Endometrium (tissue), 2 donors: ENCODE results near the gene INPP5D.

Experiments used
- FAIRE-seq: peaks from 2 replicates; lab custom pipeline; 2012; peaks lifted over from hg19 to GRCh38; lab: Jason Lieb, UNC
- donor health status: control.
- donor health status: control.

Gene INPP5D

DNA sequence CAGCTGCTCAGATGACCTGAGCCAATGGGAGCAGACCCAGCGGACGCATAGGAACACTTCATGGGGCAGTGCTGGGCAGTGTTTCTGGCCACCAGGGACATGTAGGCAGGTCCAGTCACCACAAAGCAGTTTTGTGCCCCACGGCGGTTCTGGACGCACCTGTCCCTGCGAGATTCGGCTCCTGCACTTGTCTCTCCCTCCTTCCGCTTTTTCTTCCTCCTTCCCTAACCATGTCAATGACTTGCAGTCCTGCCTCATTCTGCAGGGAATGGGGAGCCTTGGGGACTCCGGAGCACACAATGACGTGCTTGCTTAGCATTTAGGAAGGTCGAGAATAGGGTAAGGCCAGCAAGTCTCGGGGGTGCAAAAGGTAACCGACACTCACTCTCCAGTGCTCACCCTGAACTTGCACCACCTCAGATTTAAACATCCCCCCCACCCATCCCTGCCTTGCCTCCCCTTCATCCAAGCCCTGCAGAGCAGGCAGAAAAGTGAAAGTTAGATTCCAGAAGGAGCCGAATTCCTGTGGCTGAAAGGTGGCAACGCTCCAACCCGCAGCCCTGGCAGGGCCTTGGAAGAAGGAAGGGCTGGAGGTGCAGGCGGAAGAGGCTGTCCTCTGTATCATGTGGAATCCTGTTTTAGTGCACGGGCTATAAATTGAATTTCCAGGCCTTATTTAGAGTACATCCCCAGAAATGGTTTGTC lies 150.9 kb downstream of the INPP5D start:
- no peak for FAIRE-seq

DNA sequence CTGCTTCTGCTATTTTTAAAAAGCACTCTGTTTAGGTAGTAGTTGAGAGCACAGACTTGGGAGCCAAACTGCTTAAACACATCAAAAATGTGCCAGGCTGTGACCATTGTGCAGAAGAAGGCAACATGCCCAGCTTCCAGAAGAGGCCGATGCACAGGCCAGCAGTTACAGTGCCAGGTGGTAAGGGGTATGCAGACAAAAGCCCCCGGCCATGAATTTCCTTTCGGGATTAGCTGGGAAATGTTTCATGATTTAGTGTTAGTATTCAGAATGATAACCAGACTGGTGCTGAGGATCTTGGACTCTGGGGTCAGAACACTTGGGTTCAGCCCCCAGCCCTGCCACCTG lies 151.4 kb downstream of the INPP5D start:
- FAIRE-seq, result no peak

DNA sequence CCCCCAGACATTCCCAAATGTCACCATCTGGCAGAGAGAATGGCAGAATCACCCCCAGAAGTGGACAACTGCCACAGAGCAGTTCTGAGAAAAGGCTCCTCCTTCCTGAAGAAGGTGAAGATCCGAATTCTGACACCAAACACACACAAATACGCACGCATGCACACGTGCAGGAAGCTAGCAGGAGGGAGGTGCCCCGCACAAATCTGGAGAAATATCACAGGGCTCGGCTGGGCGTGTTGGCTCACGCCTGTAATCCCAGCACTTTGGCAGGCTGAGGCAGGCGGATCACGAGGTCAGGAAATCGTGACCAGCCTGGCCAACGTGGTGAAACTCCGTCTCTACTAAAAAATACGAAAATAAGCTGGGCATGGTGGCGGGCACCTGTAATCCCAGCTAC lies 152.9 kb downstream of the INPP5D start:
- FAIRE-seq, result no peak

DNA sequence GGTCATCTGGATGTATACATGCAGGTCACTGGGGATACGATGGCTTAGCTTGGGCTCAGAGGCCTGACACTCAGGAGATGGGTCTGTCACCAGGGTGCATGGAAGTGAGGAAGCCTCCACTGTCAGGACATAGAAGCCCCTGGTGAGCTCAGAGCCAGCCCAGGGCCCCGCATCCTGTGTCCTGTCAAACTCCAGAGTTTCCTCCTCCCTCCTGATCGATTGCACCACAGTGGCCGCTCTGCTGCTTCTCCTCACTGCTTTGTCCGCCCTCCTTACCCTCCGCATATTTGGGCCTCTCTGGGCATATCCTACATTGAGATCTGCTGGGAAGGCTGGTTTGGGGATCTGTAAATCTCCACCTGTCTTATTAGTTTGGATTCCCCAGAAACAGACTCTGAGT lies 153.8 kb downstream of the INPP5D start:
- FAIRE-seq, result no peak

DNA sequence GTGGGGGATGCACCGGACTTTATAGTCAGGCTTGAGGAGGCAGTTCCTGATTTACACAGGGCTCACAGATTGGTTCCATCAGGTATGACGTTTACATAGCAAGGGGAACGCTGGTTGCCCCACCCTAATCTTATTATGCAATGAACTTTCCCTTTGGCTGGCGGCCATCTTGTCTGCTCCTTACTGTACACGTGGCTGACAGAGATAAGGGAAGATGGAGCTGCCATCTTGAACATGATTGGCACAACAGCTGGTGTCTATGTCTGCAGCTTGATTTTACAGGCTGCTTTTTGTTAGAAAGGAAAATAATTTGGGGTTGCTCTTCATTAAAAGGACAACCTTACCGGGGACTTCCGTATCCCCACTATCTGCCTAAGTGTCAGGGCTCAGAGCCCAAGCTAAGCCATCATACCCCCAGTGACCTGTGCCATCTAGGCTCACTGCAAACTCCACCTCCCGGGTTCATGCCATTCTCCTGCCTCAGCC lies 157.8 kb downstream of the INPP5D start:
- FAIRE-seq, result no peak

DNA sequence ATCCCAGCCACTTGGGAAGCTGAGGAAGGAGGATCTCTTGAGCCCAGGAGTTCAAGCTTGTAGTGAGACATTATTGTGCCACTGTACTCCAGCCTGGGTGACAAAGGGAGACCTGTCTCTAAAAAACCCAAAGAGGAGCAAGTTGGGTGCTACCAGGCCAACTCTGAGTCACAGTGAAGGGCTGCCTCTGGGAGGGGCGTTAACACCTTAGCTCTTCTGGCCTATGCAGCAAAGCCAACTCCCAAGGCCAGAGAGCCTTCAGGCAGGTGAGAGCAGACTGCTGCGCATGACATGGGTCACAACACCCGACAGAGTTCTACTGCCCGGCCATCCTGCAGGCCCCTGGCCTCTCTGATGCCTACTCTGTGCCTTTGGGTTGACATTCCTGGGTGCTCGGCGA lies 158.7 kb downstream of the INPP5D start:
- no peak for FAIRE-seq

DNA sequence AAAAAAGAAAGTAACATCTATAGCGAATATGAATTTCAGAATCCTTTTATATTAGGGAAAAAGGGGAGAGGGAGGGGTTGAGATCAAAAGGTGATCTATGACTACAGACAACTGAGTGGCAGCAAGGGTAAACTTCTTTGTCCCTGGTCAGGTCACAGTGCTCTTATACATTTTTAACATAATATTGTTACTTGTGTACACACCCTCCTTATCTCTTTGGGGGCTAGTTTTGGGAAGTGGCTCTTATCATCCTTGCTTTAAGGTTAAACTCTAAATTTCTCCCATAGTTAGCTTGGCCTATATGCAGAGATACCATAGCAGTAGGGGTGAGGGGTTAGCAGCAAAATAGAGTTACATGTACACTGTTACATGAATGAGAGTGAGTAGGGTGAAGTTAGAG lies 159.7 kb downstream of the INPP5D start:
- no peak for FAIRE-seq

DNA sequence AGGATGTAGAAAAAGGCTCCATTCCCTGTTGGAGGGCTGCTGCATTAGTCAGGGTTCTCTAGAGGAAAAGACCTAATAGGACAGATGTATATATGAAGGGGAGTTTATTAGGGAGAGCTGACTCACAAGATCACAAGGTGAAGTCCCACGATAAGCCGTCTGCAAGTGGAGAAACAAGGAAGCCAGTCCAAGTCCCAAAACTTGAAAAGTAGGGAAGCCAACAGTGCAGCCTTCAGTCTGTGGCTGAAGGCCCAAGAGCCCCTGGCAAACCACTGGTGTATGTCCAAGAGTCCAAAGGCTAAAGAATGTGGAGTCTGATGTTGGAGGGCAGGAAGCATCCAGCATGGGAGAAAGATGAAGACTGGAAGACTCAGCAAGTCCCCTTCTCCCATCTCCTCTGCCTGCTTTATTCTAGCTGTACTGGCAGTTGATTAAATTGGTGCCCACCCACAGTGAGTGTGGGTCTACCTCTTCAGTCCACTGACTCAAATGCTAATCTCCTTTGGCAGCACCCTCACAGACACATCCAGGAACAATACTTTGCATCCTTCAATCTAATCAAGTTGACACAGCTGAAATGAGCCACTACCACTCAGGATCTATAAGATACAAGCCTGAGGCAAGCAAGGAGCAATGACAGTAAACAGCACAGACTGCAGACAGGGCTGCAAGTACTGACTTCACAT lies 161.4 kb downstream of the INPP5D start:
- FAIRE-seq, result no peak

DNA sequence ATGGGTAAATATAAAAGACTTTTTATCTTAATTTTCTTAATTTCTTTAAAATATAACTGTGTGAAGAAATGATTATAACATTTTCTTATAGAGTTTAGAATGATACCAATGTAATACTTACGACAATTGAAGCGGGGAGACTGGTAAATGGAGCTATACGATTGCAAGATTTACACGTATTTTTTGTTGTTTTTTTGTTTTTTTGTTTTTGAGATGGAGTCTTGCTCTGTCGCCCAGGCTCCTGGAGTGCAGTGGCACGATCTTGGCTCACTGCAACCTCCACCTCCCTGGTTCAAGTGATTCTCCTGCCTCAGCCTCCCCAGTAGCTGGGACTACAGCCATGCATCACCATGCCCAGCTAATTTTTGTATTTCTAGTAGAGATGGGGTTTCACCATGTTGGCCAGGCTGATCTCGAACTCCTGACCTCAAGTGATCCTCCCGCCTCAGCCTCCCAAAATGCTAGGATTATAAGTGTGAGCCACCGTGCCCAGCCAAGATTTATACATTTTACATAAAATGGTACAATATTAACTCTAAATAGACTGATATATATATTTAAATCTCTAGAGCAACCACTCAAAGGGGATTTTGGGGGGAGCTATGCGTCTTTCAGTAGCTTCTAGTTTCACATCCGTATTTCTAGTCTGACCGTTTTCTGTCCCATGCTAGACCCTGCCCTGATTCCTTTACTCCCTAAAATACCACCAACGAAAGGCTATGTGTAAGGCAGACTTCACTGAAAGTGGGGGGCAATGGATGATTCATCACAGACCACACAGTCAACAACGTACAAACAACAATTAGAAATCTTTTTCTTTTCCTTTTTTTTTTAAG lies 163.1 kb downstream of the INPP5D start:
- no peak for FAIRE-seq

DNA sequence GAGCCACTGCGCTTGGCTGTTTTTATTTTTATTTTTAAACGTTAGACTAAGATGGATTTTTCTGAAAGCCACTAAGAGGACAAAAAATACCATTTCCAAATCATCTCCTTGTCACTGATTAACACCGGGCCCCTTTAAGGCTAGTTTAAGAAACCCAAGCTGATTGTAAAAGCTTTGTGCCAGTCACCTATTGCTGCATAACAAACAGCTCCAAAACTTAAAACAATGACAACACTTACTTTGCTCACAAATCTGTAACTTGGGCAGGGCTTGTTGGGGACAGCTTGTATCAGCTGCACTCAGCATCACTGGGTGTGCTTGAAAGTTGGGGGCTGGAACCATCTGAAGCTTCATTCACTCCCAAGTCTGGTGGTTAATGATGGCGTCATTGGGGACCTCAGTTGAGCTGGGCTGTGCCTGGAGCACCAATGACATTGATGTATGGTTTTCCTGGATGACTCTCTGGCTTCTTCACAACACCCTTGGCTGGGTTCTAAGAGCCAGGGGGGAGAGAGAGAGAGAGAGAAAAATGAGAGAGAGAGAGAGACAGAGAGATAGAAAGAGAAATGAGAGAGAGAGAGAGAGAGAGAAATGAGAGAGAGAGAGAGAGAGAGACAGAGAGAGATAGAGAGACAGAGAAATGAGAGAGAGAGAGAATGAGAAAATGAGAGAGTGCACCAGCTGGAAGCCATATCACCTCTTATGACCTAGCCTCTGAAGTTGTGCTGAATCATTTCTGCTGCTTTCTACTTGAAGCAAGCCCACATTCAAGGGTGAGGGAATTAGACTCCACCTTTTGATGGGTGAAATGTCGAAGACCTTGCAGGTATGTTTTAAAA lies 165.3 kb downstream of the INPP5D start:
- FAIRE-seq, result no peak

DNA sequence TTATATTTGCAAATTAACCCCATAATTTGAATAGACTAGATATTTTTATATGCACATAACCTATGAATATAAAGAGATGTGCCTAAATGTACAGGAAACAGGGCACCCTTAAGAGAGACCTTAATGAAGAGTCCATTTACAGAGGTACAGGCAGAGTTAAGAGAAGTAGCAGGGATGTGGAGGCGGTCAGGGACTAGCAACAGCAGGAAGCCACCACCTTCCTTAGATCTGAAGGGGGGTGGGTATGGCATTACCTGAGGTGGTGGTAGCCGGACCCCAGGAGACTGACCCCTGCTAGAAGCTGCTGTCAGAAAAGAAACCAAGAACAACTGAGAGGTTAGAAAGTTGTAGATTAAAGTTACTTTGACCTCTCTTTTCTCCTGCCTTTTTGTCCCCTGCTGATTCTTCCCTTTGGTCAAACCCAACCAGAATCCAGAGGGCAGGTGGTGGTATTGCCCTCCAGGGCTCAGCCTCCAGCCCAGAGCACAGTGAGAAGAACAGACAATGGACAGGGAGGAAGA lies 166.4 kb downstream of the INPP5D start:
- FAIRE-seq, result no peak

DNA sequence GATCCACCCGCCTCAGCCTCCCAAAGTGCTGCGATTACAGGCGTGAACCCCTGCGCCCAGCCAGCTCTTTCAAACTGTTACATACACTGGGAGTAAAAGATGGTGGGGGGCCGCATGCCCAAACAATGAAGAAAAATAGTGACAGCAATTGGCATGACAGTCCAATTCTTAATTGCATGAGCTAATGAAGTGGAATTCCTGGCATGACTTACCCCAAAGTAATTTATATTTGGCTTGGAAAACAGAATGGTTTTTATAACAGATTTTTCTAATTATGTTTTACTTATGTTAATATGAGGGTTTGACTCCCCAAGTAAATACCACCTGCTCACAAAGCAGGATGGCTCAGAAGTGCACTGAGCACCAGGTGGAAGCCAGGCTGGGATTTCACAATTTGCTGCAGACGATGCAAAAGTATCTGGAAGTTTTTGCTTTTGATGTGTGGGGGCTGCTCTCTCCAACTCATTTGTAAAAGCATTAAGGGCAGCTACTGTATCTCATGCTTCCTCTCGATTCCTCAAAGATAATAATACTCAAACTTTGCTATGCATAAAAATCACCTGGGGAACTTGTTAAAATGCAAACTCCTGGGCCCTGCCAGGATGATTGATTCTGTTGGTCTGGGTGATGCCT lies 167.3 kb downstream of the INPP5D start:
- FAIRE-seq, result no peak

DNA sequence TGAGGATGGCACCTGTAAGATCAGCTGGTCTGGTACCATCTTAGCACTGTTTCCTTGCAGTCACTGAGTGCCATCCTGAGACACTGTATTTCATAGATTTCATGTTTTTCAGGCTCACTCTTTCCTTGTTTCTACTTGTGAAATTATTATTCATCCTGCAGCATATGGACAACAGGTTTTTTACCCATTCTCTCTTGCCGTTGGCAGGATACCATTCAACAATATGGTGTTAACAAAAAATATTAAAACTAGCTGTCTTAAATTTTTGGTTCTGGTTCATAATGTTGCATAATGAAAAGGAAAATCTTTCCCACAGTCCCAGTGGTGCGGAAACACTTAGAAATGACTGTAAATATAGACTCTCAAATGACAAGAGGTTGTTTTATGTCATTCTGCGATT lies 168.2 kb downstream of the INPP5D start:
- FAIRE-seq, result no peak

DNA sequence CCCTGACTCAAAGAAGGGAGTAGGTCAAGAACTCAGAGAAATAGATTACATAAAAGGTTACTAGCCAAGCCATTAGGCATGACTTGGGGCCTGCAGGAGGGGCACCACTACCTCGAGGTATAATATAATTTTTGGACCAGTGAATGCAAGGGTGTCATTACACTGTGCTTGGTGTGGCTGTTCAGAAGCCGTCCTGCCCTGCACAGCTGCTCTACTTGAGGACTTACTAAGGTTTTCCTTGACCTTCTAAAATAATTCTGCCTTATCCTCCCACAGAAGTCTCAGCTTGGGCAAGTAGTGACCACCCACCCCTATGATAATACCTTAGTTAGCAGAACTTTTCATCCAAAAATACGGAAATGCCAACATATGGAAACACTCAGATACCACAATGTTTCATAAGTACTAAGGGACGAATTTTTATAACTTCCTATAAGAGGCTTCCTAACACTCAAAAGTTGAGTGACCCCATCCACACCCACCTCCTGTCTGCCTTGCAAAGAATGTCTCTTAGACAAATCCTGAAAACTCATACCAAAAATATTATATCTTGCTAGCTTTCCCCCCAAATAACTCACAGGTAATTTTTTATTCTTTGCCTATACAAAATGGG lies 173.6 kb downstream of the INPP5D start:
- no peak for FAIRE-seq

DNA sequence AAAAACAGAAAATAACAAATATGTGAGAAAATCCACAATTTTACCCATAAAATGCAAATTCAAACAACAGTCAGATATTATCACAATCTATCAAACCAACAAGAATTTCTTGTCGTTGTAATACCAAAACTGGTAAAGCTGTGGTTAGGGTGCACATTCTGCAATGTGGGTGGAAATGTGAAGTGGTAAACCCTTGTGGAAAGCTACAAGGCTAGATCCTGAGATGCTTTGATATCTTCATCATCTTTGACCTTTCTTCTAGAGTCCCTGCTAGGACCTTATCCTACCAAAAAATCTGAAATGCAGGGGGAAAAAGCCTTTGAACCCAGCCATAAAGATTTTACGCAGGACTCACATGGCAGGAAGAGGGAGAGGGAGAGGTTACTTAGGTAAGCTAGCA lies 174.1 kb downstream of the INPP5D start:
- no peak for FAIRE-seq

DNA sequence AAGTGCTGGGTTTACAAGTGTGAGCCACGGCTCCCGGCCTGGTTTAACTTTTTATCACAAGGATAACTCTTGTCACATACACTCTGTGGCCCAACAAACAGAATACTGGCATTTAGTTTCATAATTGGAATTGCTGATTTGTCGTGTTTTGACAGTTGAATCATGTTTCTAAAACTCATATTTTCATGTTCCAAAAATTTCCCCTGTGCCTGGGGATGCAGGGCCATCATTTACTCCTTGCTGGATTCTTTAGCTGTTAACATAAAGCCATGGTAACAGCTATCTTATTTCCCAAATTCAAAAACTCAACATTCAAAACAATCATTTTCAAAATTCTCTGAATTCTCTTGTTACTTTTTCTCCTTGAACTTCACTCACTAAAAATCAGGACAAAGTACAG lies 174.9 kb downstream of the INPP5D start:
- no peak for FAIRE-seq

DNA sequence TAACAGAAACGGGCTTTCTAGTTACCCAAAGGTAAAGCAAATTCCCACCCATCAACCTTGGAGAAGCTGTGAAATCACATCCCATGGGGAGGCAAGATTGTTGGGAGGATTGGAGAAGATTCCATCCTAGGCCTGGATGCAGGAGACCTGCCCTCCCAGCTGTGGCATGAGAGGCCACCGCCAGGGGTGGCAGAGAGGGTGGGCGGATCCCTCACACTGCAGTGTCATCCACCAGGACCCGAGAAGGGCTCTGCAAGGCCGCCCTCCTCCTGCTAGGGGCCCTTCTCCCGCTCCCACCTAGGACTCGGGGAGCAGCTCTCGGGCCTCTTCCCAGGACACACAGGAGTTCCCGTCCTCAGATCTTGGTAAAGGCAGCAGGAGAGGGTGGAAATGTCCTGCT lies 175.8 kb downstream of the INPP5D start:
- FAIRE-seq, result no peak

DNA sequence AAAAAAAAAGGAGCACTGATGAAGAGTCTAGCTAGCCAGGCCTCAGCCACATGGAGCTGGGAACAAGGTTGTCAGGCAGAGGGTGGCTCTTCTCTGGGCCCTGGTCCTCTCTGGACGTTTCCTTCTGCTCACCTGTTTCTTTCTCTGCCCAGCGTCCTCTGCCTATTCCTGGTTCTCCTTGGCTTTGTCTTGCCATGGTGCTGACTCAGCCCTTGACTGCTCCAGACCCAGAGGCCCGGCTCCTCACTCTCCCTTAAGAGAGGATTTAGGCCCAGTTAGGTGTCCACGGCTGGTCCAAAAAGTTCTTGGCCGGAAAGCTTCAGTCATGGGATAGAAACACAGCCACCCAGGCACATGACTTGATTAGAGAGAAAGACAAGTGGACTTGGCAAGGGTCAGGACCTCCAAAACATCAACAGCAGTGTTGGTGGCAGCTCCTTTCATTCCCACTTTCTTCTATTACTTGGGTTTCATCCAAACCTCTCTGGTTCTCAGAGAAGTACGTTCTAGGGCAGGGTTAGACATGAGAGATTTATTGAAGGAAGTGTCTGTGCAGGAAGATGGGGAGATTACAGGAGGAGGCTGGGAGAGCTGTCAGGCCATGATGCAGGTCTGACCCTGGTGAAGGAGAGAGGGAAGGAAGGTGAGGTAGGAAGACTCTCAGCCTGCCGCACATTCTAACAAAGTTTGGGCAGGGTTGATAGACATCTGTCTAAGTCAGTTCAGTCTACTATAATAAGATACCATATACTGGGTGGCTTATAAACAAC lies 176.9 kb downstream of the INPP5D start:
- no peak for FAIRE-seq

DNA sequence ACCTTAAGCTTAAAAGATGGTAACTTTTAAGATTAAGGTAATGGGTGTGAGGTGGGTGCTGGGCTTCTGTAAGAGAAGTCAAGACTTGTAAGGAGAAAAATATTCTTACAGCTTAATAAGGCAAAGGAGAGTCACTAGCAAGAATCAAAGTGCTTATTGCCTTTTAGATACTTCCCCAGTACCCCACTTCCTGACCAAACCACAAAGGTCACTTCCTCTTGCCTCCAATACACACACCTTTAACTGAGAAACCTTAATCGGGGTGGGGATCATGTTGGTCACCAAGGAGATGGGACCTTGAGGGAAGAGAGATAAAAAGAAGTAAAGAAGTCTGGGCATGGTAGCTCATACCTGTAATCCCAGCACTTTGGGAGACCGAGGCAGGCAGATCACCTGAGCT lies 180.8 kb downstream of the INPP5D start:
- FAIRE-seq, result no peak

DNA sequence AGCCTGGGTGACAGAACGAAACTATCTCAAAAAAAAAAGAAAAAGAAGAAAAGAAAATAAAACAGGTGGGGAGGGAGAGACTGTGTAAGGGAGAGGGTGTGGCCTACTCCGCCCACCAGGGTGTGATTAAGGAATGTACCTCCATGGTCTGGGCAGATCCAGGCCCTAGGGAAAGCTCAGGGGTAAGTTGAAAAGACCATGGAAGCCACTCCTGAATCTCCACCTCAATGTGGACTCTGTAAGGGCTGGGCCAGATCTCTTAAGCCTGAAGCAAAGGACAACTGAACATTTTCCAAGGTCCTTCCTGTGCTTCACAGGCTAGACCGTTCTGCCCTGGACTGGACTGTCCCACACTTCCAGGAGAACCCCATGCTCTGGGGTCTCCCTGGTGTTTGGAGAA lies 181.7 kb downstream of the INPP5D start:
- no peak for FAIRE-seq
